ENCODE data around the gene TTC9. TPM values are rescaled to one million over a fixed set of nuclear protein-coding genes. Genes with fewer than 3 reads are reported as not detected.

Gene TTC9
- total RNA-seq, 1 experiment from 2014 or later = 26.2 TPM

- Mint-ChIP-seq H3K4me3 (no peak overlapping the region), H3K36me3 (no peaks in the 10 kb centered on the region), H3K4me1 (peaks cover 48% of the 10 kb centered on the region), H3K9me3 (no peaks in the 10 kb centered on the region), H3K27ac (no peak overlapping the region), H3K27me3 (ENCODE audit: low read depth) (no peaks in the 10 kb centered on the region)
- CTCF ChIA-PET = interaction anchor here (1.0 to 1.6 kb wide), 2 partner anchors 23 to 28 kb away, joined by 3 to 8 read pairs; no protein-coding TSS in a partner anchor
- TF ChIP-seq ZNF671 (CRISPR knock-in tag; IDR thresholded peaks at IDR 0.05) = no peak
- no peak for TF ChIP-seq CREM (CRISPR knock-in tag; IDR thresholded peaks at IDR 0.05)
- no peak for TF ChIP-seq RELA (CRISPR knock-in tag; IDR thresholded peaks at IDR 0.05; ENCODE audit: borderline replicate concordance)
- no peak for TF ChIP-seq AFF4 (CRISPR knock-in tag; IDR thresholded peaks at IDR 0.05; ENCODE audit: borderline replicate concordance)
- no peak for TF ChIP-seq CBFB (CRISPR knock-in tag; IDR thresholded peaks at IDR 0.05; ENCODE audit: low read depth)
- TF ChIP-seq ZNF263 (CRISPR knock-in tag; IDR thresholded peaks at IDR 0.05; ENCODE audit: low read depth) = no peak
- no peak for TF ChIP-seq ZMAT4 (CRISPR knock-in tag; IDR thresholded peaks at IDR 0.05)
- peak; percentile 98 for ATAC-seq
- POLR2A ChIA-PET = interaction anchor here (0.9 kb wide), 1 partner anchor 24 kb away, joined by 3 read pairs; no protein-coding TSS in a partner anchor
- DNase-seq (ENCODE audit: low spot score) = peak; percentile 32
Observed at GRCh38 chr14:70685474-70686197, 43.9 kb downstream of the TTC9 start.

GRCh38 chr14:70692210-70692609 lies 50.5 kb downstream of the TTC9 start:
- H3K27ac Mint-ChIP-seq = no peak overlapping the region
- no peak for ATAC-seq
- no peak for TF ChIP-seq MLX (CRISPR knock-in tag; IDR thresholded peaks at IDR 0.05)
- TF ChIP-seq MAX (CRISPR knock-in tag; IDR thresholded peaks at IDR 0.05) = no peak
- TF ChIP-seq ZNF423 (CRISPR knock-in tag; IDR thresholded peaks at IDR 0.05) = no peak
- TF ChIP-seq NFATC4 (CRISPR knock-in tag; IDR thresholded peaks at IDR 0.05) = no peak
- TF ChIP-seq FOXP4 (CRISPR knock-in tag; IDR thresholded peaks at IDR 0.05) = no peak
- TF ChIP-seq FOXP1 (CRISPR knock-in tag; IDR thresholded peaks at IDR 0.05; ENCODE audit: borderline replicate concordance) = no peak
- TF ChIP-seq STAT6 (CRISPR knock-in tag; conservative IDR thresholded peaks at IDR 0.05; ENCODE audit: low read depth) = no peak
- no peak for TF ChIP-seq CREB1 (CRISPR knock-in tag; IDR thresholded peaks at IDR 0.05)
- TF ChIP-seq E2F4 (CRISPR knock-in tag; IDR thresholded peaks at IDR 0.05; ENCODE audit: borderline replicate concordance, low read depth) = no peak
- TF ChIP-seq IRF2 (CRISPR knock-in tag; IDR thresholded peaks at IDR 0.05; ENCODE audit: borderline replicate concordance, low read depth) = no peak
- no peak for TF ChIP-seq JUN (CRISPR knock-in tag; IDR thresholded peaks at IDR 0.05)
- no peak for TF ChIP-seq NR1H2 (CRISPR knock-in tag; IDR thresholded peaks at IDR 0.05)
- TF ChIP-seq ZNF219 (CRISPR knock-in tag; IDR thresholded peaks at IDR 0.05; ENCODE audit: borderline replicate concordance) = no peak
- no peak for TF ChIP-seq GTF2I (CRISPR knock-in tag; conservative IDR thresholded peaks at IDR 0.05)

More at GRCh38 chr14:70692210-70692609, 50.5 kb downstream of the TTC9 start:
- ChIA-PET POLR2A (no interaction called here), CTCF (interaction anchor here (0.7 to 1.0 kb wide), 4 partner anchors 15 to 117 kb away, joined by 3 to 6 read pairs (median 4); partner anchors contain the start of gene MAP3K9)
- no peak overlapping the region for H3K4me3 Mint-ChIP-seq
- peaks cover 27% of the 10 kb centered on the region for H3K4me1 Mint-ChIP-seq
- DNase-seq (ENCODE audit: low spot score) = no peak
- H3K36me3 Mint-ChIP-seq = no peaks in the 10 kb centered on the region
- no peaks in the 10 kb centered on the region for H3K27me3 Mint-ChIP-seq (ENCODE audit: low read depth)
- H3K9me3 Mint-ChIP-seq = no peaks in the 10 kb centered on the region

Data from WTC11 (cell line).